G401.6 (cell line): ENCODE results near the gene LRPPRC.

Experiments
- FAIRE-seq: peaks from 2 replicates; lab custom pipeline; 2012; peaks lifted over from hg19 to GRCh38; lab: Jason Lieb, UNC

The LRPPRC gene

GRCh38 chr2:43853141-43854081 lies 142.4 kb downstream of the LRPPRC start:
- no peak for FAIRE-seq

GRCh38 chr2:43852196-43852730 lies 143.5 kb downstream of the LRPPRC start:
- FAIRE-seq, result no peak

GRCh38 chr2:43851011-43851980 lies 144.5 kb downstream of the LRPPRC start:
- FAIRE-seq, result no peak

- FAIRE-seq, result no peak
Measured at GRCh38 chr2:43848214-43848613, 147.6 kb downstream of the LRPPRC start.

- no peak for FAIRE-seq
Measured at GRCh38 chr2:43846140-43846793, 149.5 kb downstream of the LRPPRC start.

GRCh38 chr2:43845181-43845580 lies 150.6 kb downstream of the LRPPRC start:
- no peak for FAIRE-seq

GRCh38 chr2:43842866-43843226 lies 152.9 kb downstream of the LRPPRC start:
- FAIRE-seq, result no peak

- no peak for FAIRE-seq
Measured at GRCh38 chr2:43841949-43842865, 153.6 kb downstream of the LRPPRC start.

GRCh38 chr2:43840965-43841364 lies 154.8 kb downstream of the LRPPRC start:
- FAIRE-seq, result no peak

- FAIRE-seq, result no peak
Measured at GRCh38 chr2:43839776-43840564, 155.8 kb downstream of the LRPPRC start.

GRCh38 chr2:43838560-43839267 lies 157.1 kb downstream of the LRPPRC start, which contains the start of the genes ABCG5 and ABCG8:
Gene ABCG5, minus strand, starts transcription at chr2:43838839. Its CDS starts 160 bp downstream, at chr2:43838679.
Gene ABCG8, plus strand, starts transcription at chr2:43838971. Its CDS starts 83 bp downstream, at chr2:43839054.
- FAIRE-seq, result no peak

GRCh38 chr2:43837831-43838559 lies 157.8 kb downstream of the LRPPRC start:
- FAIRE-seq, result no peak

- FAIRE-seq, result no peak
Measured at GRCh38 chr2:43837033-43837432, 158.8 kb downstream of the LRPPRC start.
